NCI-H345 (cell line): ENCODE measurements around the gene ADAMTSL1.

Experiments
- DNase-seq: peaks from one replicate; lab custom pipeline; 2025; lab: John Stamatoyannopoulos, UW

ADAMTSL1 gene

GRCh38 chr9:18776836-18777820 lies 303.2 kb downstream of the ADAMTSL1 start:
- DNase-seq, result no peak

DNA sequence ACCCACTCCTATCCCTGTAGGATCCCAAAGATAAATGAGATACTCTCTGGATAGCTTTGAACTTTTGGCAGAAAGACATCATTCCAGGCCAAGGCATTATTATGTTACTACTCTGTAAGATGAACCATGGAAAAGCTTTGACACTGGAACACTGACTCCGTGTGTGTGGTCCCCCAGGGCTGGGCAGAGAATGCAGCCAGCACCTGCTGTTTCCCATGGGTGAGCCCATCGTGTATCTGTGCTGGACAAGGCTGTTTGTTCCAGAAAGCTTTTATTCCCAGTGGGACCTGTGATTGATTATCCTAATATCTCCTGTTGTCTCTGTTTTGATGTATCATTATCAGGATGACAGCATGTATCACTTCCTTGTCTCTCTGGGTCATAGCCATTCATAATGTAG lies 304.2 kb downstream of the ADAMTSL1 start:
- DNase-seq, result no peak

- no peak for DNase-seq
Measured at GRCh38 chr9:18778846-18779245, 304.9 kb downstream of the ADAMTSL1 start.

DNA sequence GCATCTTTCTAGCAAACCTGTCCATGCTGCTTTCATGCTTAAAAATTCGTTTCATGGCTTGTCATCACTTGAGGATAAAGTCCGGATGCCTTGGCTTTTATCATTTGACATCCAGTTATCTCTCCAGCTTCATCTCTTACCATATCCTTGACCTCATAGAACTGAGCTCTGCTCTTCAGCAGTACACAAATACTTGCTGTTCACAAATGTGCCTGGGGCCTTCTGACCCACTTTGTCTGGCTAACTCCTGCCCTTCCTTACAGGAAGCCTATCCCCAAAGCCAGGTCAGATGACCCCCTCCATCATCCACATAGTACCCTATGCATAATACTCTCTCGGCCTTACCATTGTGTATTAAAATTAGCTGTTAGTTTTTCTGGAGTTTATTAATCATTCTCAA lies 310.0 kb downstream of the ADAMTSL1 start:
- no peak for DNase-seq

DNA sequence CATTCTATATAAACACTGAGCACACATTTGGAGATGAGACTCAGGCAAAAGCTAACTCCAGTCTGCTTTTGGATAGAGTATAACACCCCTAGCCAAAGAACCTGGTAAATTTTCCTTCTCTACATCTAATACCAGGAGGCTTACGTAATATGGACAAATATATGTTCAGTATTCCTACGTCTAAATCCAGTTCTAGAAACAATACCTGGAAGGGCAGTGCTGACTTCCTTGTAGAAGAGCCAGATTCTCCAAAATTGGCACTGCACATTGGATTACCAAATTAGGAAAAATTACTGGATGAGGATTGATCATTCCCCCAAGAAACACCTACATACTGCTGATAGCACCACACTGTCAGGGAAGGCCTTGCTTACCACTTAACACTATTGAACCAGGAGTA lies 311.7 kb downstream of the ADAMTSL1 start:
- no peak for DNase-seq

DNA sequence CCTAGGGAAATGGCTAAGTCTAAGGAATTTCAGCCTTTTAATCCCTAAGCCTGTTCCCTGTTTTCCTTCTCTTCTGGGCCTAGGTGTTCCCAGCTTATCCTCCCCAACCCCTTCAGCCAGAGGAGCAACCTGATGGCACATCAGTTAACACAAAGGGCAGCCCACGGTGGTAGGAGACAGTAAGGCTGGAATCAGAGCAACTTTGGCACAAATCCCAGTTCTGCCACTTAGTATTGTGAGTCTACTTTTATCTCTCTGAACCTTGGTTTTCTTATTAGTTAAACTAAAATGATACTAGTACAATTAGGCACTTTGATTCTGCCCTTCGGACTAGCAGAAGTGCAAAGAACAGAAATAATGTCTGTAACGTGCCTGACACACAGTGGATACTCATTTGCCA lies 312.2 kb downstream of the ADAMTSL1 start:
- peak; percentile 74 for DNase-seq

DNA sequence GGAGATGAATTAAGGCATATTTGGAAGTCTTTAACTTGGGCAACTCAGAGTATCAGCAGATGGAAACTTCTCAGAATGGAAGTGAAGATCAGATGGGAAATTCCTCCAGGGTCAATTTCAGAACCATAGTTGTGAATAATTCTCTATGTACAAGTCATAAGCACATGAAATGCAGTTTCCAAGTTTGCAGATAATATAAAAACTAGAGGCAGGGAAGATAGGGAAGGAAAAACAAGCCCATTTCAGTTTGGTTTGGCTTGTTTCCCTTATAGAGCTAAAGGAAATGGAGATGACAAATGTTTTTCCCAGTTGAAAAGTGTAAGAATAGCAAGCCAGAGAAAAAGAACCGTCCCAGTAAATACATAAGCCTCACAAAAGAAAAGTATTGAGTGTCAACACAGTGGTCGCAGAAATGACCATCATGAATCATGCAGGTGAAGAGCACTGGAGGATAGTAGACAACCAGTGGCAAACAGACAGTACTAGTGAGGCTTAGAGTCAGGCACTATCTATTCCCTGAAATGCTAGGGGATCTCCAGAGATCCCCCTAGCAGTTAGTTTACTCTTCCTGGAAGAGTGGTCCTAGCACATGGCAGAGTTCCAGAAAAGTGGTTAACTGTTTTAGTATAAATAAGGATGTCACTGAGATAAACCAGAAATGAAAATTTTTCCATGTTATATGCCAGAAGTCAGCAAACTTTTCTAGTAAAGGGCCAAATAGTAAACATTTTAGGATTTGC lies 313.1 kb downstream of the ADAMTSL1 start:
- no peak for DNase-seq

GRCh38 chr9:18788256-18788655 lies 314.3 kb downstream of the ADAMTSL1 start:
- no peak for DNase-seq

DNA sequence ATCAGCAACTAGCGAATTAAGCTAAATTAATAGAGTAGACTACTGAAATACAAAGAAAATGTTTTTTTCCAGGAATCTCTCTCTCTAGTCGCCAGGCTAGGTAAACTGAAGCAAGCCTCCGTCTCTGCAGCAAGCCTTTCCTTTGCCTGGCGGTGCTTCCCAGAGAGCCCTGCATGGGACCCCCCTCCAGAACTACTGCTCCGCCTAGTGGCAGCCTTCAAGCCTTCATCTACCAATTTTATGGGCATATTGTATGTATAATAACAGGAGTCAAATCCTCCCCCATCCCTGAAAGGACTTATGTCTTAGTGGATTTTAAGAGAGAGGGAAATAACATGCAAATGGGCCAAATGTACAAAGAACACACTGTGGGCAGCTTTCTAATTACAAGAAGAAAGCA lies 317.1 kb downstream of the ADAMTSL1 start:
- DNase-seq, result no peak

DNA sequence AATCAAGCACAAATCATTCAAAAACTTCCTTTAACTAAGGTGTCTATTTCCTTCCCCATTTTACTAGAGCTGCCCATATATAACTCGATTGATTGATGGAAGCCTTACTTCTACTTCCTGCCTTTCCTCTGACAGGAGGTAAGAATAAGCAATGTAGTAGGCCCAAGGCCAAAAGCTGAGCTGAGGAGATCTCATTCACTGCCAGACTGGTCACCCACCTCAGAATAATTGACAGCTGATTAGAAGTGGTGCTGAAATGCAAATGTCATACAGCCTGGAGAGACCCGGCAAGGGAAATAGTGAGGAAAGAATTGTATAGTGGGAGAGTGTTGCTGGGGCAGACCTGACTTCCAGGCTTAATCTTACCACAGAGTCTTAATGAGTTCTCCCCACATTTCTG lies 319.2 kb downstream of the ADAMTSL1 start:
- DNase-seq, result no peak

DNA sequence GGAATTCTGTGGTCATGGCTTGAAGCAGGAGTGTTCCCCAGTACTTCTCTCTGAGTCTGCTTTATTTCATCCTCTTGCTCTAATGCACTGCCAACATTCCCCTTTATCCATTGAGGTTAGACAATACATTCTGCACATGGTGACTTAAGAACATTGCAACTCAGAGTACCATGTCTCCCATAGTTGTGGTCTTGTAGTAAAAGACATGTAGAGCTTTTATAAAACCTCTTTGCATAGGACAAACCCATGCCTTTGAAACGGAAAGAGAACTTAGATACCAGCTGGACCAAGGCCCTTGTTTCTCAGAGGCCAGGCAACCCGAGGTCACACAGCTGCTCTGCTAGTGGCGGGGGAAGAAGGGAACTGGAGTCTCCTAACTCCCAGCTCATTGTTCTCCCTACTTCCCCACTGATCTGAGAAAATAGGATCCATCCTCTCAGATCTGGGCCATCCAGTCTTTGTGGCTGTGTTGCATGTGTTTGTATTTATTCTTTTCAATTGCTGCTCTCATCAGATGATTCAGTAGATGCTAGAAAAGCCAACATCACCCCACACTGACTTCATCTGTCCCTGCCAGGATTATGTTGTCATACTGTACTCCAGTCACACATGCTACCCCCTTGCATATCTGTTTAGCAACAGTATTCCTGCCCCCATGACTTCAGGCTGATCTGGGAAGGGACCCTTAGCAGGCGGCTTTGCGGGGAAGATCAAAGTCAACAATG lies 322.2 kb downstream of the ADAMTSL1 start:
- peak; percentile 42 for DNase-seq

DNA sequence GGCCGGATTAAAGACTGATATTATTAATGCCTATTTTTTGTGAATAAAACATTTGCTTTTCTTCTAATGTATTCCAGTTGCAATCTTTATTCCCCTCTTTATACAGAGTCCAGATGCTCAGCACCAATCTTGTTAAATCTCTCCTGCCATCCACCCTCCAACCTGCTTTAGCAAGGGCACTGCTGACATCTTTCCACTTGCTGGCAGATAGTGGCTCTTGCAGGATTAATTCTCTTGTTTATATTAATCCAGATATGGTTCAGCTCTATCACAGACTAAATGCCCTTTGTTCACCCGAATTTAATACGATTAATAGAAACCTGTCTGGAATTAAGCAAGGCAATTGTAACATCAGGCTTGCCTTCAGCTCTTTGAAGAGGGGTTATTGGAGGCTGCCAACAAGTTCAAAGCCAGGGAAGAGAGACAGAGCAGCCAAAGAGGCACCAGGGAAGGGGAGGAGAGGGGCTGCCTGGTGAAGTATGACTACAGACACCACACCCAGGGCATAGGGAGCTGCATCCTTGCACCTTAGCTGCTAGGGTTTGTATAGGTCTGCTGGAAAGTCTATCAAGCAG lies 322.8 kb downstream of the ADAMTSL1 start:
- DNase-seq, result no peak

GRCh38 chr9:18798106-18798505 lies 324.2 kb downstream of the ADAMTSL1 start:
- DNase-seq, result no peak

DNA sequence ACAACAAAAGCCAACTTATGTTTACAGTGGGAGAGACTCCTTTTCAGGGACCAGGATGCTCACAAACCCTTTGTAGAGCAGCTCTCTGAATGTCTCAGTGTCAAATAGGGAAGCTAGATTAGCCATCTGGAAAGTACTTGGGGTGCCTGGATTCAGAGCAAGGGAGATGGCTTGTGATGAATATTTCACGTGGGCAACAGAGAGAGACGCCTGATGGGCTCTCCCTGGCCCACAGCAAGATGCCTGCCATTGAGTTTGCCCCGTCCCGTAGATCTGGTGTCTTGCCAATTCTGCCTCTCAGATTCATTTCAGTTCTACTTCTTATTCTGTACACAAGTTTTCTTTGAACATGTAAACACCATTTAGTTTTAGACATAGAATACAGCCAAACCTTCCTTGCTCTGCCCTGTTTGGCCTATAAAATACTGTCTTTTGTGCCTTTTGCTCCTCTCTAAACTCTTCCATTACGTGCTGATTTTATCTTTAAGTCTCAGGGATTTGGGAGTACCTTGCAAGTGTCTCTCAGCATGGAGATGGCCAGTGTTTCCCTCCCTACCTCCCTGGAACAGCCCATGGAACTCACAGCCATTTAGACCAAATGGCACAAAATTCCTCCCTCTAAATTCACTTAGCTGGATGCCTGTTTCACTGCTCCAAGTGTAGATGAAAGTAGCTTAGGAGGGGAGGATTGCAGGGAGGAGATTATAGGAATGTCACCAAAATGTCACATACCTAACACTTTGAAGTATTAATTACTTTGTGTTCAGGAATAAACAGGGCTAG lies 324.7 kb downstream of the ADAMTSL1 start:
- no peak for DNase-seq

DNA sequence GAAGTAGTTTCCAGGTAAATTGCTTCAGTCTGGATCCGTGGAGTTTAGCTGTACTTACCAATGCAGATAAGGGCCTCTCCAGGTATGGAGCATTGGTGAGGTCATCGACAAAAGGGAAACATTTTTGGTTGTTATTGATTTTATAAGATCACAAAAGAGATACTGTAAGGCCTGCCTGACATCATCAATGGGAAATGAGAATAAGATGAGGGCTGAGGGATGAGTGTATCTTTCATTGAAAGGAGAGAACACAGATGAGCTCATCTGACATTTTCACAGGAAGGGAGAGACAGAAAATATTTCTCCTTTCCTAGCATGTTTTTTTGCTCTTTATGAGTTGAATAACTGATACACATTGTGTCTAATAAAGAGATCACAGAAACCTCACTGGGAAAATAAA lies 325.5 kb downstream of the ADAMTSL1 start:
- DNase-seq, result peak; percentile 14

DNA sequence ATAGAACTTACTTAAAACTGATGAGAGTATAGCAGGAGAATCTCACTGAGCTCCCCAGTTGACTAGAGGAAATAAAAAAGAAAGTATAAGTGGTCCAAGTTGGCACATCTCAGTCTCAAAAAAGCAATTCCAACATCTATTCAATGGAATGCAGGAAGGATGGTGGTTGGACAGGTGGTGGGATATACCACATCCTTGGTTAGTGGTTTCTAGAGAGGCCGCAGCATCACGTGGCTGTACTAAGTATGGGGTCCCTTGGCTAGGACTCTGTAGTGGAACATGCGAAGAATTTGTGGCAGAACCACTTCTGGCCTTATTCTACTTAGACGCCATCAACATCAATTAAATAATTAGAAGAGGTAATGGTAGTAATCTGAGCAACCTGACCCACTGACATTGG lies 326.6 kb downstream of the ADAMTSL1 start:
- DNase-seq, result no peak

GRCh38 chr9:18805386-18805785 lies 331.4 kb downstream of the ADAMTSL1 start:
- DNase-seq, result no peak

DNA sequence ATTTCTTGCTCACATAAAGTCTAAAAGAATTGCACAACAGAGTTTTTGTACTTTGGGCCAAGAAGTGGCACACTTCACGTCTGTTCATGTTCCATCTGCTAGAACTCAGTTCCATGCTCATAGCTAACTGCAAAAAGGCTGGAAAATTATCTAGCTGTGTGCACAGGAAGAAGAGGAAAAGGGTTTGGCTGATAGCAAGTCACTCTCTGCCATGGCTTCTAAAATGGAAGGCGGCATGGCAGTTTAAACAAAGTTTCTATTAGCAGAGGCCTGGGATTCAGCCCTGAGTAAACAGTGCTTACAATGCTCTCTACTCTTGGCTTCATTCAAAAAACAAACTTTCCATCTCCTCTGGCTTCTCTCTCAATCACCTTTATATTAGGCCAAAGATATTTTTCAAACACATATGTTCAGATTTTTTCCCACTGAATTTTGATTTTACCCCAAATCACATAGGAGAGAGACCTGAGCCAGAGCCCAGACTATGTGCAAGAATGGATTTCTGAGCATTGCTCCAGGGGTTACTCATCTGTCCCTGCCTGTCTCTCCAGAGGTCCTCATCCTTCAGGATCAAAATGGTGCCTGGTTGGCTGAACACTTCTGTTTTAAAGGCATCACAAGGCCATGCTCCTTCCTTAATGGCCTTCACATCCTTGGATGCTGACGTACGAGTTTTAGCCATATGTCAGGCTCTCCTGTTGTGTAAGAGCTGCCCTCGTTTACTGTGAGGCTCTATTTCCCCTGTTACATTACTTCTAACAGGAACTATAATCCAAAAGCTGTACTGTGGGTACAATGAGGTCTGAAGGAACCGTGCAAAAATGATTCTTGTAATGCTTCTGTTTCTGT lies 332.5 kb downstream of the ADAMTSL1 start:
- DNase-seq, result peak; percentile 39

DNA sequence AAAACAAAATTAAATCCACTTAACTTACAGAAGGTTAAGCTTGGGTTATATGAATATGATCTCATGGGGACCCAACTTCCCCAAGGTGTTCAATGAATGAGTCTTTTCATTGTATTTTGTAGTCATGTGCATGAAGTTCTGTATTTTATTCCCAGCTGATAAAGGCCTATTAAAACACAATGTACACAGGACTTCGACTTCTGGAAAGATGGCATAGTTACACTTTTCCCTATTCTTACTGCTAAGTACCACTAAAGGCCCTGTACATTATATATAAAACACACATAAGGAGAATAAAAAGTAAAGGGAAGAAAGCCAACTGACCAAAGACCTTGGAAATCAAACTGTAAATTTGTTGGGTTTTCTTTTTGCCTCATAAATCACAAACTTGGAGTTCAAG lies 336.6 kb downstream of the ADAMTSL1 start:
- DNase-seq, result no peak

DNA sequence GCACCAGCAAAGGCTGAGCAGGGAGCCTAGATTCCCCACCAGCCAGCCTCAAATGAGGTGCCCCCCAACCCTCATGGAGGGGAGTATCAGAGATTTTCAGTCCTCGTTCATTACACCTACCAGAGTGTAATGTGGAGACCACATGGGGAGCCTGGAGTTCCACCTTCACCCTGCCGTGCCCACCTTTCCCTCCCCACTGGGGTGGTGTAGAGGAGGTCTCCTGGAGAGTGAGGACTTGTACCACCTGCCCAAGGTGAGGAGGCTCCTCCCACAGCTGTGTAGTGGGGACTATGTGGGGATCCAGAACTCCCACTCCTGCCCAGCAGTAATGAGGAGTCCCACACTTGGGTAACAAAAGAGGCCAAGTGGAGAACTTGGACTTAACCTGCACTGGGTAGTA lies 337.2 kb downstream of the ADAMTSL1 start:
- DNase-seq, result no peak
